HepG2 (cell line): ENCODE results near the gene GPC6. TPM values are rescaled to one million over a fixed set of nuclear protein-coding genes. Genes with fewer than 3 reads are reported as not detected.

Experiments
- ATAC-seq: fragments of 200-7000 bp; cut with Tn5 transposase; 3 replicates; pipeline ENCODE4 v1.9.1; 2020; ENCODE audit warnings: mild to moderate bottlenecking, moderate library complexity
- BruUV-seq: library from RNA; stranded (reverse); fragments of 400-500 nt; replicated peaks from 2 replicates; lab custom pipeline; 2021; lab: Mats Ljungman, UMichigan
- CTCF ChIA-PET: fragments of 300-600 bp; formaldehyde crosslinking; extraction: SDS; loops from one replicate; lab custom pipeline; 2021; ENCODE audit warnings: low total read pairs, inconsistent platforms, low intra/inter-chr PET ratio; lab: Yijun Ruan, JAX
- POLR2A ChIA-PET: fragments of 350-600 bp; sonication (Branson Sonifier 250); formaldehyde crosslinking; loops from one replicate; lab custom pipeline; 2020; ENCODE audit warnings: antibody characterized with exemption, inconsistent platforms; lab: Yijun Ruan, JAX
- DNase-seq: peaks from one replicate; pipeline ENCODE4 v3.0.0-alpha.2; 2015; ENCODE audit warnings: low spot score
- FAIRE-seq: peaks from 3 replicates; lab custom pipeline; 2011; peaks lifted over from hg19 to GRCh38; lab: Jason Lieb, UNC
- H2AFZ ChIP-seq: one replicate; pipeline ENCODE4 v1.6.1; 2011; ENCODE audit warnings: low read length, inconsistent platforms
- H3K27ac ChIP-seq: fragments of 300-600 bp; 3 replicates; pipeline ENCODE4 v1.8.0; 2011; ENCODE audit warnings: mixed run types, mild to moderate bottlenecking, mixed read lengths, low read length, inconsistent platforms; ENCODE audit not compliant: insufficient read depth; ENCODE audit errors: extremely low read length
- H3K27me3 ChIP-seq, 2 experiments: fragments of 200-600 bp in 1 of 2; 2 replicates in 1 of 2; 3 replicates in 1 of 2; pipeline versions ENCODE4 v1.6.0 to v1.8.0; 2011; ENCODE audit warnings: low read length in 2 of 2, mild to moderate bottlenecking in 2 of 2, moderate library complexity in 2 of 2, inconsistent platforms in 1 of 2; ENCODE audit not compliant: insufficient read depth in 2 of 2, control insufficient read depth in 1 of 2
- H3K36me3 ChIP-seq, 2 experiments: fragments of 200-600 bp in 1 of 2; replicated peaks in 1 of 2; 2 replicates in 1 of 2; 3 replicates in 1 of 2; pipeline versions ENCODE4 v1.5.1 to v1.8.0; 2011; ENCODE audit warnings: low read length in 2 of 2, inconsistent platforms in 1 of 2; ENCODE audit not compliant: insufficient read depth in 2 of 2, control insufficient read depth in 1 of 2
- H3K4me1 ChIP-seq: 2 replicates; pipeline ENCODE4 v1.5.1; 2012; ENCODE audit warnings: low read length, inconsistent platforms; ENCODE audit not compliant: insufficient read depth
- H3K4me2 ChIP-seq: 2 replicates; pipeline ENCODE4 v1.6.0; 2011; ENCODE audit warnings: low read depth, low read length, inconsistent platforms
- H3K4me3 ChIP-seq, 3 experiments: fragments of 200-600 bp in 1 of 3; sonication (generic), shearing (Covaris generic) in 1 of 3; replicated peaks in 1 of 3; 2 replicates each; pipeline ENCODE4 v1.5.1; 2011 to 2016; ENCODE audit warnings: low read length in 3 of 3, inconsistent platforms in 2 of 3, low read depth in 2 of 3, mild to moderate bottlenecking in 2 of 3, control low read depth in 1 of 3, mixed read lengths in 1 of 3; ENCODE audit not compliant: insufficient read depth in 1 of 3
- H3K79me2 ChIP-seq: one replicate; pipeline ENCODE4 v1.6.1; 2011; ENCODE audit warnings: low read length, inconsistent platforms; ENCODE audit not compliant: insufficient read depth
- H3K9ac ChIP-seq: 2 replicates; pipeline ENCODE4 v1.6.0; 2011; ENCODE audit warnings: mild to moderate bottlenecking, low read depth, low read length, inconsistent platforms; ENCODE audit not compliant: insufficient read depth
- H3K9me3 ChIP-seq: 2 replicates; pipeline ENCODE4 v1.5.1; 2012; ENCODE audit warnings: mild to moderate bottlenecking, low read length
- H4K20me1 ChIP-seq: 2 replicates; pipeline ENCODE4 v1.6.0; 2011; ENCODE audit warnings: inconsistent platforms, mild to moderate bottlenecking, low read length, moderate library complexity; ENCODE audit not compliant: insufficient read depth
- AHDC1 ChIP-seq: sonication (generic); formaldehyde crosslinking; IDR thresholded peaks from 2 replicates; pipeline ENCODE4 v1.5.1; 2020; ENCODE audit warnings: mild to moderate bottlenecking, missing genetic modification reagents, borderline replicate concordance
- RFX3 ChIP-seq: IDR thresholded peaks from 2 replicates; pipeline ENCODE4 v1.6.1; 2016; ENCODE audit warnings: missing biosample characterization, missing genetic modification reagents
- ZNF234 ChIP-seq: sonication (generic); formaldehyde crosslinking; conservative IDR thresholded peaks from 2 replicates; pipeline ENCODE4 v1.5.1; 2020; ENCODE audit warnings: mild to moderate bottlenecking, missing genetic modification reagents
- ZNF251 ChIP-seq: sonication (generic); formaldehyde crosslinking; IDR thresholded peaks from 2 replicates; pipeline ENCODE4 v1.9.0; 2021; ENCODE audit warnings: mild to moderate bottlenecking, missing genetic modification reagents
- ZNF337 ChIP-seq: sonication (generic); formaldehyde crosslinking; IDR thresholded peaks from 2 replicates; pipeline ENCODE4 v1.5.1; 2020; ENCODE audit warnings: missing genetic modification reagents, low read depth, mild to moderate bottlenecking, borderline replicate concordance
- ZNF44 ChIP-seq: sonication (generic); formaldehyde crosslinking; IDR thresholded peaks from 2 replicates; pipeline ENCODE4 v1.5.1; 2020; ENCODE audit warnings: mild to moderate bottlenecking, missing genetic modification reagents
- ZNF557 ChIP-seq: sonication (generic); formaldehyde crosslinking; IDR thresholded peaks from 2 replicates; pipeline ENCODE4 v1.4.0; 2020; ENCODE audit warnings: missing genetic modification reagents
- ZSCAN21 ChIP-seq: sonication (generic); formaldehyde crosslinking; IDR thresholded peaks from 2 replicates; pipeline ENCODE4 v1.8.0; 2022; ENCODE audit warnings: mild to moderate bottlenecking, missing genetic modification reagents, moderate library complexity, borderline replicate concordance
- WGBS: methylation state at CpG from one replicate; pipeline ENCODE4 v1.1.6; 2017; ENCODE audit warnings: low lambda C conversion rate; 5-methylcytosine and 5-hydroxymethylcytosine counted together
- in situ Hi-C: cut with HindIII; loops from 2 replicates; pipeline ENCODE4 v1.10.0; 2017; ENCODE audit warnings: low pct_unique_long_range_greater_than_20kb; ENCODE audit not compliant: extremely low pct_ligation_motif_present
- intact Hi-C: fragments of 100-400 bp; cut with micrococcal nuclease; formaldehyde crosslinking; loops from one replicate; pipeline ENCODE4 v1.10.0; 2022; ENCODE audit not compliant: unreplicated experiment
- polyA plus RNA-seq, 8 experiments: library from polyadenylated mRNA; depleted of rRNA in 3 of 8; stranded (reverse) in 7 of 8; unstranded in 1 of 8; fragments of >200 nt; fragmentation: Illumina TruSeq in 4 of 8; extraction: Trizol in 4 of 8; gene quantifications; 2 replicates each; pipeline versions ENCODE4 v1.2.1 to v1.2.3, GENCODE V29; 2011 to 2016; ENCODE audit warnings: low read depth in 4 of 8, missing spikeins in 1 of 8, mixed read lengths in 1 of 8; ENCODE audit not compliant: insufficient read depth in 1 of 8
- total RNA-seq, 5 experiments: library from RNA; depleted of rRNA; stranded (reverse); fragments of >200 nt; fragmentation: Illumina TruSeq; extraction: Trizol; gene quantifications; 2 replicates each; pipeline ENCODE4 v1.2.3, GENCODE V29; 2016; ENCODE audit warnings: low read depth in 1 of 5

Gene GPC6
- total and polyA plus RNA-seq, 2 of the 13 experiments (the other 11 are each of a cell fraction or from before 2014, with no cell fraction given), result 24.5 to 33.9 TPM

DNA sequence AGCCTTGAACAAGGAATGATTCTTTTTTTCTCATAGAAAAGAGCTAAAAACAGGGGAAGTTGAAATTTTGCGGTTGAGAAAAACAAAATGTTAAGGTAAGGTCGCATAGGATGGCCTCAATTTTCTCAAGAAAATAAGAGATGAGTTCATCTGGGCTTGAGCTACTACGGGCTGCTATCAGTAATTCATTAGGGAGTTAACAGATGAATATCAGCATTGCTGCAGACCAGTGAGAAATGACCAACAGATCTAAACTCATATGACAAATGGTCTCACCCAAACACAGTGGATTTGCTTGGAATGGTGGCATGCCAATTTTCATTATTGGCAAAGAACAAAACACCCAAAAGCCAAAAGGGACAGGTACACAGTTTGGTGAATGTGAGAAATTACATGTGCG is 56.6 kb downstream of the GPC6 start:
- CTCF ChIA-PET, result no interaction called here
- H3K4me3 ChIP-seq, result no peak overlapping the region
- FAIRE-seq, result no peak
- intact Hi-C loops, result no loop called here
- no peaks in the 10 kb centered on the region for H3K9me3 ChIP-seq
- no peak for TF ChIP-seq AHDC1
- no peak for TF ChIP-seq ZNF557 (CRISPR knock-in tag)
- no peak for TF ChIP-seq ZNF234 (CRISPR knock-in tag)
- no peak for TF ChIP-seq ZNF251 (CRISPR knock-in tag)
- no peak for TF ChIP-seq ZNF44 (CRISPR knock-in tag)
- TF ChIP-seq ZNF337 (CRISPR knock-in tag), result no peak
- TF ChIP-seq RFX3 (CRISPR knock-in tag), result no peak
- no peak for TF ChIP-seq ZSCAN21 (CRISPR knock-in tag)
- TF ChIP-seq, all 625 proteins: peak for 0
- Histone ChIP-seq H4K20me1 (no peaks in the 10 kb centered on the region), H3K9ac (no peak overlapping the region), H3K4me2 (no peak overlapping the region), H2AFZ (no peak overlapping the region), H3K36me3 (no peaks in the 10 kb centered on the region), H3K27ac (no peak overlapping the region), H3K4me1 (no peaks in the 10 kb centered on the region), H3K27me3 (no peaks in the 10 kb centered on the region), H3K79me2 (peaks cover 13% of the 10 kb centered on the region)
- DNase-seq (no peak), ATAC-seq (no peak)
- in situ Hi-C loops, result no loop called here
- WGBS, result 80% methylated on average over 4 of the region's 4 CpGs
- no TSS peak for BruUV-seq
- POLR2A ChIA-PET, result no interaction called here
